SK-N-SH (cell line): ENCODE data around the gene ZNF526. TPM values are rescaled to one million over a fixed set of nuclear protein-coding genes. Genes with fewer than 3 reads are reported as not detected.

Source experiments
- CTCF ChIA-PET: fragments of 300-600, 350-600 bp; formaldehyde crosslinking; extraction: SDS; loops from one replicate; lab custom pipeline; 2021; lab: Yijun Ruan, JAX
- POLR2A ChIA-PET: fragments of 350-600 bp; sonication (Branson Sonifier 250); formaldehyde crosslinking; extraction: SDS; loops from one replicate; lab custom pipeline; 2020; ENCODE audit warnings: antibody characterized with exemption, inconsistent platforms; lab: Yijun Ruan, JAX
- DNase-seq: peaks from one replicate; pipeline ENCODE4 v3.0.0; 2012
- H2AFZ ChIP-seq: fragments of 200-600 bp; sonication (generic); 2 replicates; pipeline ENCODE4 v1.8.1; 2016; ENCODE audit warnings: antibody characterized with exemption, mild to moderate bottlenecking, low read depth
- H3F3A ChIP-seq: fragments of 200-600 bp; sonication (generic); replicated peaks from 2 replicates; pipeline ENCODE3; 2016; ENCODE audit warnings: antibody characterized with exemption, mild to moderate bottlenecking; ENCODE audit not compliant: insufficient read depth
- H3K27ac ChIP-seq, 2 experiments: fragments of 200-500 bp in 1 of 2; fragments of 200-600 bp in 1 of 2; sonication (Bioruptor generic) in 1 of 2; sonication (generic), shearing (Covaris generic) in 1 of 2; 2 replicates each; pipeline versions ENCODE4 v1.5.1 to v1.6.1; 2014 to 2016; ENCODE audit warnings: low read depth in 2 of 2, inconsistent platforms in 1 of 2, low read length in 1 of 2, mild to moderate bottlenecking in 1 of 2, mixed read lengths in 1 of 2
- H3K27me3 ChIP-seq: fragments of 200-600 bp; sonication (generic), shearing (Covaris generic); 2 replicates; pipeline ENCODE4 v1.6.1; 2016; ENCODE audit warnings: mixed run types; ENCODE audit not compliant: insufficient read depth
- H3K36me3 ChIP-seq, 2 experiments: fragments of 200-500 bp in 1 of 2; fragments of 200-600 bp in 1 of 2; sonication (Bioruptor generic) in 1 of 2; sonication (generic) in 1 of 2; replicated peaks in 1 of 2; 2 replicates each; pipeline versions ENCODE3 to v1.5.1; 2014 to 2016; ENCODE audit warnings: low read length in 1 of 2, mild to moderate bottlenecking in 1 of 2; ENCODE audit not compliant: insufficient read depth in 2 of 2, control insufficient read depth in 1 of 2
- H3K4me1 ChIP-seq, 2 experiments: fragments of 200-500 bp in 1 of 2; fragments of 200-600 bp in 1 of 2; sonication (Bioruptor generic) in 1 of 2; sonication (generic), shearing (Covaris generic) in 1 of 2; 2 replicates each; pipeline versions ENCODE4 v1.5.1 to v1.6.1; 2014 to 2016; ENCODE audit warnings: low read depth in 1 of 2, low read length in 1 of 2, mixed run types in 1 of 2; ENCODE audit not compliant: insufficient read depth in 2 of 2, control insufficient read depth in 1 of 2
- H3K4me2 ChIP-seq: fragments of 200-600 bp; sonication (generic), shearing (Covaris generic); 2 replicates; pipeline ENCODE4 v1.6.1; 2017; ENCODE audit warnings: mixed run types
- H3K4me3 ChIP-seq, 2 experiments: fragments of 200-500 bp in 1 of 2; fragments of 200-600 bp in 1 of 2; sonication (Bioruptor generic) in 1 of 2; sonication (generic), shearing (Covaris generic) in 1 of 2; 2 replicates each; pipeline versions ENCODE4 v1.5.1 to v1.8.1; 2014 to 2016; ENCODE audit warnings: low read depth in 2 of 2, inconsistent platforms in 1 of 2, low read length in 1 of 2, mild to moderate bottlenecking in 1 of 2, mixed read lengths in 1 of 2, moderate library complexity in 1 of 2
- H3K79me2 ChIP-seq: fragments of 200-600 bp; sonication (generic); 2 replicates; pipeline ENCODE4 v1.8.1; 2017; ENCODE audit warnings: mild to moderate bottlenecking; ENCODE audit not compliant: insufficient read depth
- H3K9ac ChIP-seq: fragments of 200-600 bp; sonication (generic); 2 replicates; pipeline ENCODE4 v1.6.1; 2017; ENCODE audit warnings: mixed run types
- H3K9me2 ChIP-seq: fragments of 200-600 bp; sonication (generic); 2 replicates; pipeline ENCODE4 v1.6.1; 2017; ENCODE audit warnings: mixed run types
- H3K9me3 ChIP-seq: fragments of 200-600 bp; sonication (generic); 2 replicates; pipeline ENCODE4 v1.6.1; 2017; ENCODE audit warnings: mixed run types, mild to moderate bottlenecking, moderate library complexity
- H4K20me1 ChIP-seq: fragments of 200-600 bp; sonication (generic); 2 replicates; pipeline ENCODE4 v1.6.1; 2017; ENCODE audit warnings: mild to moderate bottlenecking, mixed run types; ENCODE audit not compliant: insufficient read depth
- EP300 ChIP-seq, 2 experiments: IDR thresholded peaks; 2 replicates each; pipeline versions ENCODE4 v1.4.0 to v1.6.1; 2012; ENCODE audit warnings: borderline replicate concordance in 1 of 2, low read depth in 1 of 2, low read length in 1 of 2
- FOXM1 ChIP-seq: IDR thresholded peaks from 2 replicates; pipeline ENCODE4 v1.4.0; 2012; ENCODE audit warnings: low read depth, mild to moderate bottlenecking
- GATA2 ChIP-seq: sonication (generic); formaldehyde crosslinking; IDR thresholded peaks from 2 replicates; pipeline ENCODE4 v1.5.0; 2020; ENCODE audit warnings: mild to moderate bottlenecking, missing genetic modification reagents
- JUND ChIP-seq: IDR thresholded peaks from 2 replicates; pipeline ENCODE4 v1.4.0; 2012
- MXI1 ChIP-seq: IDR thresholded peaks from 2 replicates; pipeline ENCODE4 v1.6.1; 2012; ENCODE audit warnings: mild to moderate bottlenecking, low read depth, low read length, improper control_type of control experiment
- NRF1 ChIP-seq: IDR thresholded peaks from 2 replicates; pipeline ENCODE4 v1.6.1; 2012; ENCODE audit warnings: low read depth, mild to moderate bottlenecking, low read length
- PBX3 ChIP-seq: IDR thresholded peaks from 2 replicates; pipeline ENCODE4; 2012
- RAD21 ChIP-seq: IDR thresholded peaks from 2 replicates; pipeline ENCODE4 v1.6.1; 2012; ENCODE audit warnings: mild to moderate bottlenecking, low read length
- RCOR1 ChIP-seq: fragments of 150-350 bp; IDR thresholded peaks from 2 replicates; pipeline ENCODE4 v1.6.1; 2017; ENCODE audit warnings: antibody characterized with exemption, low read length
- RFX5 ChIP-seq: IDR thresholded peaks from 2 replicates; pipeline ENCODE4 v1.6.1; 2012; ENCODE audit warnings: mild to moderate bottlenecking, improper control_type of control experiment, low read length
- SIN3A ChIP-seq: IDR thresholded peaks from 2 replicates; pipeline ENCODE4 v1.6.1; 2012; ENCODE audit warnings: low read depth, mild to moderate bottlenecking, low read length, moderate library complexity, borderline replicate concordance
- SMC3 ChIP-seq: IDR thresholded peaks from 2 replicates; pipeline ENCODE4 v1.6.1; 2012; ENCODE audit warnings: low read depth, low read length, improper control_type of control experiment
- TEAD4 ChIP-seq: IDR thresholded peaks from 2 replicates; pipeline ENCODE4 v1.4.0; 2012; ENCODE audit warnings: mild to moderate bottlenecking, borderline replicate concordance; ENCODE audit not compliant: insufficient read depth
- USF2 ChIP-seq: fragments of 150-350 bp; IDR thresholded peaks from 2 replicates; pipeline ENCODE4 v1.6.1; 2017; ENCODE audit warnings: antibody characterized with exemption, low read length, low read depth, borderline replicate concordance
- WGBS: methylation state at CpG from one replicate; pipeline ENCODE4 v1.1.6; 2017; ENCODE audit warnings: low lambda C conversion rate; 5-methylcytosine and 5-hydroxymethylcytosine counted together
- polyA plus RNA-seq, 3 experiments: library from polyadenylated mRNA; depleted of rRNA; stranded (reverse); fragments of >200 nt; gene quantifications; 2 replicates each; pipeline ENCODE4 v1.2.3, GENCODE V29; 2012

Gene ZNF526
- polyA plus RNA-seq, 1 of the 3 experiments (the other 2 are of a cell fraction) = 3.5 TPM

- WGBS = 65% methylated on average over 2 of the region's 3 CpGs
- peaks cover 12% of the 10 kb centered on the region for H3F3A ChIP-seq
- H4K20me1 ChIP-seq = no peaks in the 10 kb centered on the region
- no peak overlapping the region for H2AFZ ChIP-seq
- POLR2A ChIA-PET = interaction anchor here (1.0 to 2.3 kb wide), 3 partner anchors 8 to 28 kb away, joined by 3 to 8 read pairs (median 7); no protein-coding TSS in a partner anchor
- peak overlapping the region; percentile 92 to 96 for H3K27ac ChIP-seq
- DNase-seq = no peak
- no peaks in the 10 kb centered on the region for H3K27me3 ChIP-seq
- TF ChIP-seq FOXM1 = no peak
- no peak for TF ChIP-seq RFX5
- TF ChIP-seq, all 33 proteins: peak for 0
- no peaks in the 10 kb centered on the region for H3K9me3 ChIP-seq
- peak overlapping the region; percentile 66 to 74 for H3K4me3 ChIP-seq
- peaks cover 67% of the 10 kb centered on the region for H3K79me2 ChIP-seq
- no peaks in the 10 kb centered on the region for H3K9me2 ChIP-seq
- peak overlapping the region; percentile 86 for H3K9ac ChIP-seq
- CTCF ChIA-PET = interaction anchor here (1.2 to 2.2 kb wide), 4 partner anchors 8 to 28 kb away, joined by 4 to 24 read pairs (median 4); no protein-coding TSS in a partner anchor
- peak overlapping the region; percentile 90 for H3K4me2 ChIP-seq
- H3K4me1 ChIP-seq = peaks cover 18 to 42% of the 10 kb centered on the region in 2 experiments; a peak in 3 of 4 replicates
- peaks cover 13 to 34% of the 10 kb centered on the region in 2 experiments for H3K36me3 ChIP-seq
These were observed 50.9 kb downstream of the ZNF526 start for GRCh38 chr19:42271045-42271419.

- peaks cover 77% of the 10 kb centered on the region for H3K79me2 ChIP-seq
- no peak overlapping the region for H2AFZ ChIP-seq
- 96% methylated on average over 25 of the region's 35 CpGs for WGBS
- no peaks in the 10 kb centered on the region for H3K9me2 ChIP-seq
- H3K27ac ChIP-seq = peak overlapping the region in 1 of 2 experiments; percentile 92; a peak in 1 of 4 replicates
- no peaks in the 10 kb centered on the region for H3K9me3 ChIP-seq
- H3K4me3 ChIP-seq = no peak overlapping the region
- H3F3A ChIP-seq = peaks cover 12% of the 10 kb centered on the region
- ChIA-PET CTCF (interaction anchor here (1.3 to 1.9 kb wide), 2 partner anchors 17 to 27 kb away, joined by 3 to 4 read pairs; no protein-coding TSS in a partner anchor), POLR2A (no interaction called here)
- peaks cover 13 to 39% of the 10 kb centered on the region in 2 experiments for H3K36me3 ChIP-seq
- H3K9ac ChIP-seq = 0 out of 2 replicates have a peak overlapping the region, but pooled peaks have one; percentile 86
- H3K27me3 ChIP-seq = no peaks in the 10 kb centered on the region
- peak overlapping the region; percentile 90; the same call in 1 of the 2 replicates for H3K4me2 ChIP-seq
- no peak for TF ChIP-seq NRF1
- no peak for DNase-seq
- H3K4me1 ChIP-seq = peaks cover 18 to 52% of the 10 kb centered on the region in 2 experiments; a peak in 3 of 4 replicates
- no peaks in the 10 kb centered on the region for H4K20me1 ChIP-seq
These were observed 51.9 kb downstream of the ZNF526 start for GRCh38 chr19:42271861-42272534.

GRCh38 chr19:42272535-42272897, 52.4 kb downstream of the ZNF526 start:
- Histone ChIP-seq H3K9ac (no peak overlapping the region), H3K4me3 (no peak overlapping the region), H3K4me1 (peaks cover 22 to 56% of the 10 kb centered on the region in 2 experiments), H3K79me2 (peaks cover 81% of the 10 kb centered on the region), H3F3A (peaks cover 17% of the 10 kb centered on the region), H4K20me1 (no peaks in the 10 kb centered on the region), H3K27ac (no peak overlapping the region; a peak in 1 of 4 replicates), H3K27me3 (no peaks in the 10 kb centered on the region), H2AFZ (no peak overlapping the region), H3K9me2 (no peaks in the 10 kb centered on the region), H3K36me3 (peaks cover 13 to 39% of the 10 kb centered on the region in 2 experiments), H3K4me2 (no peak overlapping the region), H3K9me3 (no peaks in the 10 kb centered on the region)
- ChIA-PET CTCF (interaction anchor here (1.3 kb wide), 1 partner anchor 28 kb away, joined by 3 read pairs; no protein-coding TSS in a partner anchor), POLR2A (no interaction called here)
- WGBS = 93% methylated on average over 3 of the region's 9 CpGs
- no peak for DNase-seq
- TF ChIP-seq SIN3A (no peak), MXI1 (no peak), GATA2 (CRISPR knock-in tag) (no peak), JUND (no peak), SMC3 (no peak), RAD21 (no peak), USF2 (no peak), PBX3 (no peak), NRF1 (no peak), EP300 (IDR thresholded peaks at IDR 0.05; ENCODE audit: borderline replicate concordance in 1 of 2, low read depth in 1 of 2, low read length in 1 of 2) (no peak), TEAD4 (no peak), RCOR1 (no peak)
